GM12878 (cell line): Measurements from ENCODE around the gene HDHD3. TPM values are rescaled to one million over a fixed set of nuclear protein-coding genes. Genes with fewer than 3 reads are reported as not detected.
A peak's percentile ranks its signal among the peaks of the same experiment; 100 is the strongest.

Experiments
- CBFB ChIP-seq: IDR thresholded peaks from 2 replicates; pipeline ENCODE4 v1.6.1; 2016; ENCODE audit warnings: antibody characterized with exemption, low read depth
- ESRRA ChIP-seq: IDR thresholded peaks from 2 replicates; pipeline ENCODE4 v1.6.1; 2012; ENCODE audit warnings: mild to moderate bottlenecking, low read length, improper control_type of control experiment
- HDAC2 ChIP-seq: fragments of 200-600 bp; sonication (generic); IDR thresholded peaks from 2 replicates; pipeline ENCODE4 v1.6.1; 2017
- HDAC6 ChIP-seq: fragments of 200-600 bp; sonication (generic); IDR thresholded peaks from one replicate; pipeline ENCODE4 v1.8.0; 2017; ENCODE audit warnings: antibody characterized with exemption; ENCODE audit not compliant: unreplicated experiment
- IKZF2 ChIP-seq, 2 experiments: fragments of 450-650 bp; IDR thresholded peaks; 2 replicates each; pipeline ENCODE4 v1.6.1; 2017; ENCODE audit warnings: mild to moderate bottlenecking in 2 of 2, moderate library complexity in 2 of 2
- LARP7 ChIP-seq: fragments of 450-650 bp; IDR thresholded peaks from 2 replicates; pipeline ENCODE4 v1.6.1; 2017; ENCODE audit warnings: mild to moderate bottlenecking
- MYC ChIP-seq: IDR thresholded peaks from 2 replicates; pipeline ENCODE4 v1.6.1; 2011; ENCODE audit warnings: mild to moderate bottlenecking, low read length, moderate library complexity, inconsistent platforms; ENCODE audit not compliant: insufficient read depth, insufficient replicate concordance, insufficient read length, severe bottlenecking
- POLR2A ChIP-seq: IDR thresholded peaks from 2 replicates; pipeline ENCODE4 v1.6.1; 2011; ENCODE audit warnings: low read depth, mild to moderate bottlenecking, low read length
- POLR2AphosphoS2 ChIP-seq: IDR thresholded peaks from 2 replicates; pipeline ENCODE4 v1.6.1; 2011; ENCODE audit warnings: low read depth, mild to moderate bottlenecking, low read length, improper control_type of control experiment, moderate library complexity
- POLR2AphosphoS5 ChIP-seq: IDR thresholded peaks from 2 replicates; pipeline ENCODE4 v1.6.1; 2011; ENCODE audit warnings: mild to moderate bottlenecking, low read length, inconsistent platforms
- RBBP5 ChIP-seq: fragments of 200-600 bp; sonication (generic); conservative IDR thresholded peaks from 2 replicates; pipeline ENCODE4 v1.6.1; 2016
- SP1 ChIP-seq: IDR thresholded peaks from one replicate; pipeline ENCODE4 v1.6.1; 2011; ENCODE audit warnings: low read depth, low read length
- SRF ChIP-seq, 2 experiments: IDR thresholded peaks; 2 replicates each; pipeline ENCODE4 v1.6.1; 2011; ENCODE audit warnings: low read depth in 2 of 2, low read length in 2 of 2, mild to moderate bottlenecking in 1 of 2, moderate library complexity in 1 of 2
- TAF1 ChIP-seq: IDR thresholded peaks from 2 replicates; pipeline ENCODE4 v1.6.1; 2011; ENCODE audit warnings: mild to moderate bottlenecking, low read depth, low read length, borderline replicate concordance
- TBL1XR1 ChIP-seq: IDR thresholded peaks from 2 replicates; pipeline ENCODE4 v1.6.1; 2012; ENCODE audit warnings: low read depth, low read length, improper control_type of control experiment
- ZNF207 ChIP-seq: fragments of 450-650 bp; IDR thresholded peaks from 2 replicates; pipeline ENCODE4 v1.6.1; 2014; ENCODE audit warnings: antibody characterized with exemption, mild to moderate bottlenecking, borderline replicate concordance
- polyA plus RNA-seq, 11 experiments: library from polyadenylated mRNA; depleted of rRNA in 4 of 11; unstranded in 6 of 11; stranded (reverse) in 5 of 11; fragments of >200 nt; fragmentation: Nextera tagmentation in 4 of 11; fragmentation: Illumina TruSeq in 1 of 11; extraction: Ambion mirVana in 4 of 11; extraction: Trizol in 1 of 11; gene quantifications; 1 replicate in 1 of 11; 2 replicates in 10 of 11; pipeline versions ENCODE4 v1.2.1 to v1.2.3, GENCODE V29; 2011 to 2016; ENCODE audit warnings: inconsistent platforms in 2 of 11, missing spikeins in 2 of 11, low read depth in 1 of 11
- total RNA-seq, 4 experiments: library from RNA; depleted of rRNA in 3 of 4; stranded (reverse); fragments of >200 nt in 3 of 4; fragmentation: Illumina TruSeq in 1 of 4; extraction: Trizol in 1 of 4; gene quantifications; 2 replicates each; pipeline versions ENCODE4 v1.2.1 to v1.2.3, GENCODE V29; 2013 to 2021
- TF ChIP-seq, protein P1 (sequence below): IDR thresholded peaks from 2 replicates; pipeline ENCODE4 v1.6.1; 2012; ENCODE audit warnings: improper control_type of control experiment, low read depth, low read length; ENCODE audit not compliant: insufficient replicate concordance
- TF ChIP-seq, protein P2 (sequence below): IDR thresholded peaks from 2 replicates; pipeline ENCODE4 v1.6.1; 2011; ENCODE audit warnings: borderline replicate concordance, low read depth, mild to moderate bottlenecking, moderate library complexity, mixed read lengths, low read length; ENCODE audit not compliant: insufficient read depth; ENCODE audit errors: extremely low read length
- TF ChIP-seq, protein P3 (sequence below): fragments of 450-650 bp; IDR thresholded peaks from 2 replicates; pipeline ENCODE4 v1.6.1; 2017; ENCODE audit warnings: borderline replicate concordance
- TF ChIP-seq, protein P4 (sequence below): fragments of 450-650 bp; IDR thresholded peaks from 2 replicates; pipeline ENCODE4 v1.6.1; 2017; ENCODE audit warnings: antibody characterized with exemption, mild to moderate bottlenecking, moderate library complexity

HDHD3 gene
- total and polyA plus RNA-seq, 10 of the 15 experiments (the other 5 are each of a cell fraction or from before 2014, with no cell fraction given): 1.3 to 29.4 (median 17.9) TPM

DNA sequence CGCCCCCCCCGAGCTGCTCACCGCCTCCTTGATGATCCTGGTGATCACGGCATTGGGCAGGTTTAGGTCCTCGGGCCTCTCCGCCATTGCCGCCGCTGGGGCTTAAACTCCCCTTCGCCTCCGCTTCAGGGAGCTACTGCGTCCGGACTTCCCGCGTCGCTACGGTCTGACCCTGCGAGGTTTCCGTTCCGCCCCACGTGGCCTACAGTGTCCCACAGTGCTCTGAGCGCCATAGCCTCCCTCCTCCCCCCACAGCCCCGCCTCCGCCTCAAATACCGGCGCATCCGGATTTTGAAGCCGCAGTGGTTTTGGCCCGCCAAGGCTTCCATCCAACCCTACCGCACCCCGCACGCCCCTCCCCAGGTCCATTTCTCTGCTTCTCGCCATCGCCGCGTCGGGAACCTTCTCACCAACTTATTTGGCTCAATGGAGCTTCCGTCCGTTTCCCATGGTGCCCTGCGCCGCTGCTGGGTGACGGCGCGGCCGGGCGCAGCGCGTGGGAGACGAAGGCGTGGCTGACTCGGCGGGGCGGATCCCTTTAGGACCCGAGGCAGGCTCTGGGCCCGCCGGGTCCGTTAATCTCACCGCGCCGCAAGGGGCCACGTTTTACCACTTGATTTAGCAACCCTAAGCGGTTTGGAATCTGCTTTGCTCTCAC lies 33.5 kb upstream of the HDHD3 start, which contains the start of the genes C9orf43 and POLE3 (continued):
- TF ChIP-seq, protein P1, sequence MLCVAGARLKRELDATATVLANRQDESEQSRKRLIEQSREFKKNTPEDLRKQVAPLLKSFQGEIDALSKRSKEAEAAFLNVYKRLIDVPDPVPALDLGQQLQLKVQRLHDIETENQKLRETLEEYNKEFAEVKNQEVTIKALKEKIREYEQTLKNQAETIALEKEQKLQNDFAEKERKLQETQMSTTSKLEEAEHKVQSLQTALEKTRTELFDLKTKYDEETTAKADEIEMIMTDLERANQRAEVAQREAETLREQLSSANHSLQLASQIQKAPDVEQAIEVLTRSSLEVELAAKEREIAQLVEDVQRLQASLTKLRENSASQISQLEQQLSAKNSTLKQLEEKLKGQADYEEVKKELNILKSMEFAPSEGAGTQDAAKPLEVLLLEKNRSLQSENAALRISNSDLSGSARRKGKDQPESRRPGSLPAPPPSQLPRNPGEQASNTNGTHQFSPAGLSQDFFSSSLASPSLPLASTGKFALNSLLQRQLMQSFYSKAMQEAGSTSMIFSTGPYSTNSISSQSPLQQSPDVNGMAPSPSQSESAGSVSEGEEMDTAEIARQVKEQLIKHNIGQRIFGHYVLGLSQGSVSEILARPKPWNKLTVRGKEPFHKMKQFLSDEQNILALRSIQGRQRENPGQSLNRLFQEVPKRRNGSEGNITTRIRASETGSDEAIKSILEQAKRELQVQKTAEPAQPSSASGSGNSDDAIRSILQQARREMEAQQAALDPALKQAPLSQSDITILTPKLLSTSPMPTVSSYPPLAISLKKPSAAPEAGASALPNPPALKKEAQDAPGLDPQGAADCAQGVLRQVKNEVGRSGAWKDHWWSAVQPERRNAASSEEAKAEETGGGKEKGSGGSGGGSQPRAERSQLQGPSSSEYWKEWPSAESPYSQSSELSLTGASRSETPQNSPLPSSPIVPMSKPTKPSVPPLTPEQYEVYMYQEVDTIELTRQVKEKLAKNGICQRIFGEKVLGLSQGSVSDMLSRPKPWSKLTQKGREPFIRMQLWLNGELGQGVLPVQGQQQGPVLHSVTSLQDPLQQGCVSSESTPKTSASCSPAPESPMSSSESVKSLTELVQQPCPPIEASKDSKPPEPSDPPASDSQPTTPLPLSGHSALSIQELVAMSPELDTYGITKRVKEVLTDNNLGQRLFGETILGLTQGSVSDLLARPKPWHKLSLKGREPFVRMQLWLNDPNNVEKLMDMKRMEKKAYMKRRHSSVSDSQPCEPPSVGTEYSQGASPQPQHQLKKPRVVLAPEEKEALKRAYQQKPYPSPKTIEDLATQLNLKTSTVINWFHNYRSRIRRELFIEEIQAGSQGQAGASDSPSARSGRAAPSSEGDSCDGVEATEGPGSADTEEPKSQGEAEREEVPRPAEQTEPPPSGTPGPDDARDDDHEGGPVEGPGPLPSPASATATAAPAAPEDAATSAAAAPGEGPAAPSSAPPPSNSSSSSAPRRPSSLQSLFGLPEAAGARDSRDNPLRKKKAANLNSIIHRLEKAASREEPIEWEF: no peak
- TF ChIP-seq RBBP5 (peak; percentile 92), LARP7 (no peak), HDAC2 (no peak), POLR2AphosphoS2 (peak; percentile 72; the same call in 1 of the 2 replicates), HDAC6 (no peak), SRF (IDR thresholded peaks at IDR 0.05; ENCODE audit: low read depth in 2 of 2, low read length in 2 of 2) (no peak), ZNF207 (peak; percentile 89; the same call in 1 of the 2 replicates), POLR2A (peak; percentile 90), TAF1 (peak; percentile 73), SP1 (peak; percentile 71), IKZF2 (IDR thresholded peaks at IDR 0.05) (no peak; a peak in 1 of 4 replicates), POLR2AphosphoS5 (peak; percentile 92), TBL1XR1 (peak; percentile 30), MYC (peak; percentile 70), CBFB (peak; percentile 73), ESRRA (peak; percentile 12; the same call in 1 of the 2 replicates)
- TF ChIP-seq, protein P2, sequence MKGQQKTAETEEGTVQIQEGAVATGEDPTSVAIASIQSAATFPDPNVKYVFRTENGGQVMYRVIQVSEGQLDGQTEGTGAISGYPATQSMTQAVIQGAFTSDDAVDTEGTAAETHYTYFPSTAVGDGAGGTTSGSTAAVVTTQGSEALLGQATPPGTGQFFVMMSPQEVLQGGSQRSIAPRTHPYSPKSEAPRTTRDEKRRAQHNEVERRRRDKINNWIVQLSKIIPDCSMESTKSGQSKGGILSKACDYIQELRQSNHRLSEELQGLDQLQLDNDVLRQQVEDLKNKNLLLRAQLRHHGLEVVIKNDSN: peak; percentile 92
- TF ChIP-seq, protein P3, sequence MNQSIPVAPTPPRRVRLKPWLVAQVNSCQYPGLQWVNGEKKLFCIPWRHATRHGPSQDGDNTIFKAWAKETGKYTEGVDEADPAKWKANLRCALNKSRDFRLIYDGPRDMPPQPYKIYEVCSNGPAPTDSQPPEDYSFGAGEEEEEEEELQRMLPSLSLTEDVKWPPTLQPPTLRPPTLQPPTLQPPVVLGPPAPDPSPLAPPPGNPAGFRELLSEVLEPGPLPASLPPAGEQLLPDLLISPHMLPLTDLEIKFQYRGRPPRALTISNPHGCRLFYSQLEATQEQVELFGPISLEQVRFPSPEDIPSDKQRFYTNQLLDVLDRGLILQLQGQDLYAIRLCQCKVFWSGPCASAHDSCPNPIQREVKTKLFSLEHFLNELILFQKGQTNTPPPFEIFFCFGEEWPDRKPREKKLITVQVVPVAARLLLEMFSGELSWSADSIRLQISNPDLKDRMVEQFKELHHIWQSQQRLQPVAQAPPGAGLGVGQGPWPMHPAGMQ: no peak
- TF ChIP-seq, protein P4, sequence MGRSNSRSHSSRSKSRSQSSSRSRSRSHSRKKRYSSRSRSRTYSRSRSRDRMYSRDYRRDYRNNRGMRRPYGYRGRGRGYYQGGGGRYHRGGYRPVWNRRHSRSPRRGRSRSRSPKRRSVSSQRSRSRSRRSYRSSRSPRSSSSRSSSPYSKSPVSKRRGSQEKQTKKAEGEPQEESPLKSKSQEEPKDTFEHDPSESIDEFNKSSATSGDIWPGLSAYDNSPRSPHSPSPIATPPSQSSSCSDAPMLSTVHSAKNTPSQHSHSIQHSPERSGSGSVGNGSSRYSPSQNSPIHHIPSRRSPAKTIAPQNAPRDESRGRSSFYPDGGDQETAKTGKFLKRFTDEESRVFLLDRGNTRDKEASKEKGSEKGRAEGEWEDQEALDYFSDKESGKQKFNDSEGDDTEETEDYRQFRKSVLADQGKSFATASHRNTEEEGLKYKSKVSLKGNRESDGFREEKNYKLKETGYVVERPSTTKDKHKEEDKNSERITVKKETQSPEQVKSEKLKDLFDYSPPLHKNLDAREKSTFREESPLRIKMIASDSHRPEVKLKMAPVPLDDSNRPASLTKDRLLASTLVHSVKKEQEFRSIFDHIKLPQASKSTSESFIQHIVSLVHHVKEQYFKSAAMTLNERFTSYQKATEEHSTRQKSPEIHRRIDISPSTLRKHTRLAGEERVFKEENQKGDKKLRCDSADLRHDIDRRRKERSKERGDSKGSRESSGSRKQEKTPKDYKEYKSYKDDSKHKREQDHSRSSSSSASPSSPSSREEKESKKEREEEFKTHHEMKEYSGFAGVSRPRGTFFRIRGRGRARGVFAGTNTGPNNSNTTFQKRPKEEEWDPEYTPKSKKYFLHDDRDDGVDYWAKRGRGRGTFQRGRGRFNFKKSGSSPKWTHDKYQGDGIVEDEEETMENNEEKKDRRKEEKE: no peak
